Measurements from ENCODE around the gene NCF4. TPM values are rescaled to one million over a fixed set of nuclear protein-coding genes. Genes with fewer than 3 reads are reported as not detected.
A peak's percentile ranks its signal among the peaks of the same experiment; 100 is the strongest.

NCF4 gene
- total and polyA plus RNA-seq, 12 donors, result 1.1 to 18.9 (median 3.6) TPM

DNA sequence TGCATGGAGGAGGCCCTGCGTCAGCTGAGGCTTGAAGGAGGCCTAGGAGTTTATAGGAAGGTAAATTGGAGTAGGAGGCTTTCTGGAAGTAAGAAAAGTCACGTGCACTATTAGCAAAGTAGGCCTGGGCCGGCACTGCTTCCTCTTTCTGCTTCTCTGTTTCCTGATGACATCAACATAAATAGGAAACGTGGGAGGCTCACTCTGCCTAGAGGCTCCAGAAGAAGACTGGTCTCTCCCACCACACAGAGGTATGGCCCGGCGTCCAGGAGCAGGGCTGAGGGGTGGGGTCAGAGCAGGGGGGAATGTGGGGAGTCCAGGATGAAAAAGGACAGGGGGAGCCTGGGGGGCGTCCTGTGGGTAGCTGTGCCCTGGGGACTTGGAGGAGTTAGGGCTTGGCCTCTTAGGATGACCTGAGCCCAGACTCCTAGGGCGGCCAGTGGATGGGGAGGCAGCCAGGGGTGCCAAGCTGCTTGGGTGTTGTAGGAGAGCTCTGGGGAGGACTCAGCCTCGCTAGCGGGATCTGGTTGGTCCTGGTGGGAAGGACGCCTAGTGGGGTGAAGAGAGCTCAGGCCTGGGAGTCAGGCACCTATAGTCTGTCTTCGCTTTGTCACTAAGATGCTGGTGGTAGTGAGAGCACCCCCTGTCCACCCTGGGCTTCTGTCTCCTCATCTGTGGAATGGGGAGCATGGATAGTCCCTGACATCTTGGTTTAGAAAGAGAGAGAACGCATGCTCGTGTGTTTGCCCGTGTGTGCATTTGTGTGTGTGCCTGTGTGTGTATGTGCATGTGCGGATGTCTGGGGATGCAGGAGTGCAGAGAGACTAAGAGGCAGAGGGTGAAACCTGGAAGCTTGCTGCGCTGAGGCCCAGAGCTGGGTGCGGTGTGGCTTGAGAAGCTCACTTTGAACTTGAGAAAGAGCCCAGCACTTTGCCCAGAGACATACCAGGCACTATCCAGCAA is 52.9 kb downstream of the NCF4 start, which contains the start of gene CSF2RB:
TSS of gene CSF2RB (plus strand) at position 202 of the 963 bp plus-strand sequence. CDS start 8,580 bp downstream, outside the sequence.
- Histone ChIP-seq H3K27ac (peak within 1 kb of the TSS in 6 of 10 donors; percentile 19 to 92 (median 64)), H3K36me3 (no peaks in the 10 kb centered on the region), H3K4me3 (peak within 1 kb of the TSS in 8 of 10 donors; percentile 6 to 67 (median 41)), H3K9me3 (peaks cover 0 to 3% (median 0%) of the 10 kb centered on the region in 11 donors), H3K27me3 (peaks cover 0 to 9% (median 0%) of the 10 kb centered on the region in 7 donors), H3K4me1 (peaks cover 0 to 39% (median 0%) of the 10 kb centered on the region in 9 donors)
- intact Hi-C loops (cut with DNase I), result no loop called here
- ATAC-seq, result peak; percentile 50 to 93 (median 90)
- DNase-seq, result peak in 1 of 2 donors; percentile 36
- TF ChIP-seq, protein P1, sequence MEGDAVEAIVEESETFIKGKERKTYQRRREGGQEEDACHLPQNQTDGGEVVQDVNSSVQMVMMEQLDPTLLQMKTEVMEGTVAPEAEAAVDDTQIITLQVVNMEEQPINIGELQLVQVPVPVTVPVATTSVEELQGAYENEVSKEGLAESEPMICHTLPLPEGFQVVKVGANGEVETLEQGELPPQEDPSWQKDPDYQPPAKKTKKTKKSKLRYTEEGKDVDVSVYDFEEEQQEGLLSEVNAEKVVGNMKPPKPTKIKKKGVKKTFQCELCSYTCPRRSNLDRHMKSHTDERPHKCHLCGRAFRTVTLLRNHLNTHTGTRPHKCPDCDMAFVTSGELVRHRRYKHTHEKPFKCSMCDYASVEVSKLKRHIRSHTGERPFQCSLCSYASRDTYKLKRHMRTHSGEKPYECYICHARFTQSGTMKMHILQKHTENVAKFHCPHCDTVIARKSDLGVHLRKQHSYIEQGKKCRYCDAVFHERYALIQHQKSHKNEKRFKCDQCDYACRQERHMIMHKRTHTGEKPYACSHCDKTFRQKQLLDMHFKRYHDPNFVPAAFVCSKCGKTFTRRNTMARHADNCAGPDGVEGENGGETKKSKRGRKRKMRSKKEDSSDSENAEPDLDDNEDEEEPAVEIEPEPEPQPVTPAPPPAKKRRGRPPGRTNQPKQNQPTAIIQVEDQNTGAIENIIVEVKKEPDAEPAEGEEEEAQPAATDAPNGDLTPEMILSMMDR (IDR thresholded peaks at IDR 0.05), result no peak
- 47 to 56% methylated on average over 18 of the region's 18 CpGs for WGBS, 2 donors

DNA sequence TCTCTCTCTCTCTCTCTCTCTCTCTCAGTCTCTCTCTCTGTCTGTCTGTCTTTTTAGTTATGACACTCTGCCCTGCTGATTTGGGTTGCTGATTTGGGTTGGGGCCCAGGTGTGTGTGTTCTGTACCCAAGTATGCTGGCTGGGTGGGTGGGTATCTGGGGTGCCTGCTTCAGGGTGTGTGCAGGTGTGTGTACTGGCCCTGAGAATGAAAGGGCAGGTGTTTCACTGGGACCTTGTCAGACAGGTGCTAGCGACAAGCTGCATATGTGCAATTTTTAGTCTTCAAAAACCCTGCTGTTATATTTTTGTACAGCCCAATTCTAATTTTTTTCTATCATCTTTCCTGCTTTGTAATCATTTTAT is 53.6 kb downstream of the NCF4 start:
- H3K36me3 ChIP-seq, result peaks cover 0 to 4% (median 0%) of the 10 kb centered on the region in 9 donors
- DNase-seq, result no peak
- peak overlapping the region in 2 of 10 donors; percentile 70 to 92 for H3K27ac ChIP-seq
- WGBS, 2 donors, result 86 to 95% methylated on average over 1 of the region's 1 CpG
- intact Hi-C loops (cut with DNase I), result no loop called here
- H3K27me3 ChIP-seq, result peaks cover 0 to 9% (median 0%) of the 10 kb centered on the region in 7 donors
- H3K4me1 ChIP-seq, result peaks cover 0 to 39% (median 0%) of the 10 kb centered on the region in 9 donors
- TF ChIP-seq, protein P1 (IDR thresholded peaks at IDR 0.05), result no peak
- ATAC-seq, result no peak
- peaks cover 0 to 8% (median 0%) of the 10 kb centered on the region in 11 donors for H3K9me3 ChIP-seq
- peak overlapping the region in 6 of 10 donors; percentile 38 to 67 (median 43) for H3K4me3 ChIP-seq

DNA sequence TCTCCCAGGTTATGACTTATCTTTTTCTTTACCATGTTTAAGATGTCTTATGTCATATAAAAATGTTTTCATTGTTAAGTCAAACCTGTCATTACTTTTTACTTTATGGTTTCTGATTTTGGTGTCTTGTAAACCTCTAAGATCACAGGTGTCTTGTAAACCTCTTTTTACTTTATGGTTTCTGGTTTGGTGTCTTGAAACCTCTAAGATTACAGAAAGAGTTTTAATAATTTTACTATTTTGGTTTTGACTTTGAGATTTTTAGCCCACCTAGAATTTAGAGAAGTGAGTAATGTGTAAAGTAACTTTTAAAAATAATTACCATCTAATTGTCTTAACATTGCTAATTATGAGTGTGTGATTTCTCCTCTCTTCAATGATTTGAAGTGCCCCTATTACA is 55.2 kb downstream of the NCF4 start:
- peaks cover 0 to 10% (median 0%) of the 10 kb centered on the region in 9 donors for H3K36me3 ChIP-seq
- peaks cover 0 to 48% (median 0%) of the 10 kb centered on the region in 9 donors for H3K4me1 ChIP-seq
- H3K27ac ChIP-seq, result no peak overlapping the region
- H3K9me3 ChIP-seq, result peaks cover 0 to 8% (median 0%) of the 10 kb centered on the region in 11 donors
- TF ChIP-seq, protein P1 (IDR thresholded peaks at IDR 0.05), result no peak
- ATAC-seq (no peak), DNase-seq (no peak)
- peaks cover 0 to 9% (median 0%) of the 10 kb centered on the region in 7 donors for H3K27me3 ChIP-seq
- intact Hi-C loops (cut with DNase I), result no loop called here
- H3K4me3 ChIP-seq, result peak overlapping the region in 1 of 10 donors; percentile 67

DNA sequence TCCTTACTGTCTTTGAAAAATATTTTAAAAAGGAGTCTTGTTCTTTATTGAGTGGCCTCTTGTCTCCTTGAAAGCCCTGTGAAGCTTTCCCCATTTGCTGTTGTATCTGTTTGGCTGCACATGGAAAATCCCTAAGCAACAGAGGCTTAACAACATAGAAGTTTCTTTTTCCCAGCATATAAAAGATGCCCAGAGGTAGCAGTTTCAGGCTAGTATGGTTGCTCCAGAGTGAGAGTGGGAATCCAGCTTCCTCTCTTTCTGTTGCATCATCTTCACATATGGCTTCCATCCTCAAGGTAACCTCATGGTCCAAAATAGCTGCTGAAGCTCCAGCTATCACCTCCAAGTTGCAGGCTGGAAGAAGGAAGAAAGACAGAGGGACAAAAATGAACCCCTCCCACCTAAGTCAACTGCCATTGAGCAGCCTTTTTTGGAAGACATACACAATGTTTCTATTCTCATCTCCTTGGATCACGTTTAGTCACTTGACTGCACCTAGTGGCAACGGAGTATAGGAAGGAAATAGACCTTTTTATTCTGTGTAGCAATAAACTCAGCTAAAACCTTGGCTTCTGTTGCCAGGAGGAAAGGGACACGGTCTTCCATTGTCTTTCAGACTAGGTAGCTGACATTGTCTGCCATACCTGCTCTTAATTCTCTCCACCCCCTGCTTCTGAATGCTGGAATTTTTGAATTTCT is 57.9 kb downstream of the NCF4 start:
- TF ChIP-seq, protein P1 (IDR thresholded peaks at IDR 0.05), result no peak
- peaks cover 0 to 8% (median 0%) of the 10 kb centered on the region in 11 donors for H3K9me3 ChIP-seq
- WGBS, 2 donors, result 49 to 72% methylated on average over 3 of the region's 3 CpGs
- intact Hi-C loops (cut with DNase I), result no loop called here
- ATAC-seq (no peak), DNase-seq (no peak)
- no peak overlapping the region for H3K27ac ChIP-seq
- no peak overlapping the region for H3K4me3 ChIP-seq
- peaks cover 0 to 59% (median 0%) of the 10 kb centered on the region in 9 donors for H3K4me1 ChIP-seq
- H3K36me3 ChIP-seq, result peaks cover 0 to 23% (median 0%) of the 10 kb centered on the region in 9 donors
- peaks cover 0 to 16% (median 11%) of the 10 kb centered on the region in 7 donors for H3K27me3 ChIP-seq

All from heart right ventricle (tissue), 16 donors.